Eye (tissue), 1 donor: ENCODE results near the gene HCN4.

ENCODE experiments used
- DNase-seq: peaks from one replicate; pipeline ENCODE4 v3.0.0-alpha.2; 2015

The HCN4 gene

DNA sequence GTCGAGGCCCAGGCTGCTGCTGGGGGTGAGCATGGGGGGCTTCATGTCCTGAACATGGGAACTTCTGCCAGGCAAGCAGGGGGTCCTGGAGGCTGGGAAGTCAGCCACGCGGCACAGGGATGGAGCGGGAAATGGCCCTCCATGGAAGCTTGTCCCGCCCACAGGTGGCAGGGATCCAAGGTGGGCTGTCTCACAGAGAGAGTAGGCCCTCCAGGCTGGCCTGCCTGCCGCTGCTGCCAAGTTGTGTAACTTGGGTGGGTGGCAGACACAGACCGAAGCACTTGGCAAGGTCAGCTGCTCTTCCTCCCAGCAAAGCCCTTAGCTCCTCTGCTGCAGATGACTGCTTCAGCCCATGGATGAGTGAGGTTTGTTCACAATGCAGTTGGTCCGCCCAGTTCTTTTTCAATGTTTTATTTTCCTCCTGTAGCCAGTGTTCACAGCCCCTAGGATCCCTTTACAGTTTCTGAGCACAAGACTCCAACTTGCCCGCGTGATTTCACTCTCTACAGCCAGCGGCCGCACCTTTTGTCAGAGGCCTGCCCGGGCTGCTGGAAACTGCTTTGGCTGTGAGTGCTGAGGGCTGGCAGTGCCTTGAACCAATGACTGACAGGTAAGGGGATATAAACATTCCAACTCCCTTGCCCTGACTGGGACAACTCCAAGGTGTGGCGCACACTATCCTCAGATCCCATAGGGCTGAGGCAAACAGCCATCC is 26.7 kb downstream of the HCN4 start:
- DNase-seq, result no peak

DNA sequence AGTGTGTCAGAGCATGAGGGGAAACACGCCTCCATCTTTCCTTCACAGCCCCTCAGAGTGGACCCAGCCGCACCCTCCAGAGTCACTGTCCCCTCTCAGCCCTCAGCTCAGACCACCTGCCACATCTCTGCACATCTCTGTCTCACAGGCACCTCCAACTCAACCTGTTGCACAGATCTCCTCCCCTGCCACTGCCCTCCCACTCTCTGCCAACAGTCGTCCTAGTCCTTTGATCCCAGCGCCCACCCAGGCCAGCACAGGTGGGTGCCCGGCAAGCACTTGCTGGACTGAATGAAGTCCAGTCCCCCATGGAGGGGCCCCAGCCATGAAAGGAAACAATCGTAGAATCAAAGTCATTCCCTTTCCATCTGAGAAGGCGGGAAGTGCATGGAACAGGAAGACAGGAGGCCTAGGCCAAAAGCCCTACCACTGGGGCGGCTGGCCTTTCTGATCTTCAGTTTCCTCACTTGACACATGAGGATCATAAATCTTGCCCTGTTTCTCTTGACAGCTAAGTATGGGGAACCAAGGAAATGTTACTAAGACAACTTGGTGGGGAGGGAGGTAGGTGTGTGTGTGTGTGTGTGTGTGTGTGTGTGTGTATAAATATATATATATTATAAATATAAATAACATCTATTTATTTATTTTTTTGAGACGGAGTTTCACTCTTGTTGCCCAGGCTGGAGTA is 28.1 kb downstream of the HCN4 start:
- no peak for DNase-seq

DNA sequence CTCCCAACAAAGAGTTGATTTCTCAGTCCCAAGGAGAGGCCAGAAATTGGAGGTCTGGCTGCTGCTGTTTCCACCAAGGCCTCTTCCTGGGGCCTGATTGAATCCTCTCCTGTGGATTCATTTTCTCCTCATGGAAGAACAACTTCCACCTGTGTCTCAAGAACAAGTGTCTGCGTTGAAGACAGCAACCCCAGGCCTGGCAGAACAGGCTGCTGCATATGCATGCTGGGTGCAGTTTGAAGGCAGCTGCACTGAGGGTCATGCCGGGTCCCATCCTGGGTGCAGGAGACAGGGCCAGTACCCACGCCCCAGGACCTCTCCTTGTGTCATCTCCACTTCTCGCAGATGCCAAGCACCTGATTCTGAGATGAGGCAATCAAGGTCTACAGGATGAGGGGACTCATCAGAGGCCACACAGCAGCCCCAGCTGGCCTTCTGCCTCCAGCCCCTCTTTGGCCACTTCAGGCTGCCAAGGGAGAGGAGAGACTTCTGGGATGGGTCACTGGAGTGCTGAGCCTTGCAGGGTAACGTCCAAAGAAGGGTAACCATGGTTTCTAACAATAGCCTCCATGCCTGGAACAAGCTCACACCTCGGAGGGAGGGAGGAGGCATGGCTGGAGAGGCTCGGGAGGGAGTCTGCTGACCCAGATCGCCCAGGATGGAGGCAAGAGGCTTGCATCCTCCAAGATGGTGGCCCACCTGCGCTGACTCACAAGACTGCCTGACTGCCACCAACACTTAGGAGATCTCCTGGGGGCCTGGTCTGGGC is 30.0 kb downstream of the HCN4 start:
- no peak for DNase-seq

DNA sequence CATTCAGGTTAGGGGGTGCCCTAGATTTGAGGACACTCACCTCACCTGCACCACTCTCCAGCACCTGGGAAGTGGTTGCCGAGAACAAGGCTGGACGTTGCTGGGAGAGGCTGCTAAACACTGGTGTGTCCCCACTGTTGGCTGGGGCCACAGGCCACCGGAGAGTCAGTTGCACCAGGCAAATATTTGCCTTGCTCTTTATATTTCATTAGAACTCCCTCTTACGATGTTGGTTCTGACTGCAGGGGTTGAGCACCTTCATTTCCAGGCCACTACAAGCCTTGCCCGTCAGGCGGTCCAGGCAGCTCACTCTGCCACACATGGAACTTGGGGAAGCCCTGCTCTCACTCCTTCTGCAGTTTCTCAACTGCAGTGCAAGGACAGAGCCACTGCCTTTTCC is 30.7 kb downstream of the HCN4 start:
- DNase-seq, result no peak

DNA sequence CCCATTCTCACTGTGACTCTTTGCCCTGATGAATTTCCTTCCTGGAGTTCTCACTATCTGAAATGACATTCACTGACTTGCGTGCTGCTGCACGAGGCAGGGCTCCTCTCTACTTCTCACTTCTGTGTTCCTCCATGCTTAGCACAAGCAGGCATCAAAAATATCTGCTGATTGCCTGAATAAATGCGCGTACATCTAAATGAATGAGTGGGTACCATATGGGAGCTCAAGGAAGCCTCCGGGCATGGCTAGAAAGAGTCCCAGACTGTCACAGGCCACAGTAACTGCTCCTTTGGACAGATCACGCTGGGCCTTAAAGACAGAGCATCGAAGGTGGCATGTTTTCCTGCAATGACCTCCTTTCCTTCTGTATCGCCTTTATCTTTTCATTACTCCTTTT is 31.6 kb downstream of the HCN4 start:
- DNase-seq, result no peak

DNA sequence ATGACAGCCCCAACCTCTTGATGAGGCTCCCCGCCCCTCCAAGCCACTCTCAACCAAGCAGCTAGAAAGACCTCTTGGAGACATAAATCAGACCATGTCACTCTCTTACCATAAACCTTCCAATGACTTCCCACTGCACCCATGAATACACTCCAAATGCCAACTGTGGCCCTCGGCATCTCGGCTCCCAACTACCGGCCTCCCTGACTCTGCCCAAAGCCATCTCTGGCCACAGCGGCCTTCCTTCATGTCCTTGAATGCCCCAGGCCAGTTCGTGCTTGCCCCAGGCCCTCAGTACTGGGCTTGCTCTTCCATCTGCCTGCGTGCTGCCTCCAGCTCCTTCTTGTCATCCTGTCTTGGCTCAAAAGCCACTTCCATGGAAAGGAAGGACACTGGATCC is 32.0 kb downstream of the HCN4 start:
- no peak for DNase-seq

DNA sequence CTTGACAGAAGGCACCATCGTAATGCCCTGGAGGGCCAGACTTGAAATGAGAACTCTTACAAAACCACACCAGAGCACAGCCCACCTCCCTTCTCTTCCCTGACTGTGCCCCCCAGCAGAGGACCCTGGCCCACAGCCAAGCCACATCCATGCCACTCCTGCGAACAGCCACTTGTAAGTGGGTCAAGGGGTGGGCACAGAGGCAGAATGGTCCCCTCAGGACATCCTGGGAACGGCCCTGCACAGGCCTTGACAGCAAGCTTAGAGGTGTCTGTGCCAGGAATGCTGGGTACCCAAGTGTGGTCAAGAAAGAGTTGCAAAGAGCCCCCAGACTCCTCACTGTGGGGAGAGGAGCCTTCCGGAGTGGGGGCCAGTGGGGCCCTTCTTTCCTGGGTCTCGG is 33.3 kb downstream of the HCN4 start:
- DNase-seq, result no peak

DNA sequence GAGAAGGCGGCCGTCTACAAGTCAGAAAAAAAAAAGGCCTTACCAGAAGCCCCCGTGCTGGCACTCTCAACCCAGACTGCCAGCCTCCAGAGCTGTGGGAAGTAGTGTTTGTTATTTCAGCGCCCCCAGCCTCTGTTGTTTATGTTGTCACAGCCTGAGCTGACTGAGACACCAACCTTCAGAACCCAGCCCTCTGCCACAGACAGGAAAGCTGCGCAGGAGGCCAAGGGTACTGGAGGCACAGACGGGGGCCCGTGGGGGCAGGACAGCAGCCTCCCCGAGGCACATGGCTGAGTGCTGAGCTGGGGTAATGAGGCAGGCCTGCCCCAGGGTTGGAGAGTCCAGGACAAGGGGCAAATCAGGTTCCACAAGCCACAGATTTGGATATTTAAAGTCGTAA is 33.7 kb downstream of the HCN4 start:
- no peak for DNase-seq

DNA sequence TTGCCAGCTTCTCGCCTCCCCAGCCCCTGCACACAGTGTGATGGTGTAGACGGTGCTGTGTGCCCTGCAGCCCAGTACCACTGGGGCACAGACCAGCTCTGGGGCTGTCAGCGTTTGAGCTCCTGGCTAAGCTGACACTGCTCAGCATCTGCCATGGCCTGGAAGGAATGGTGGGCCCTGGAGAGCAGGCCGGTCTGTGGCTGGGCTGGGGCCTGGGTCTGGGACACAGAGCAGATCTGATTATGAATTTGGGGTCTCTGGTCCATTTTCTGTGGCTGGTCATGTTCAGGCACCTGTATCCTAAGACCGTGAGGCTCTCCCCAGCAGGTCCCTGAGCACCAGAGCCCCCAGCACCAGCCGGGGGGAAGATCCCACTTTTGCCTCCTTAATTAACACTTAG is 34.7 kb downstream of the HCN4 start:
- no peak for DNase-seq

DNA sequence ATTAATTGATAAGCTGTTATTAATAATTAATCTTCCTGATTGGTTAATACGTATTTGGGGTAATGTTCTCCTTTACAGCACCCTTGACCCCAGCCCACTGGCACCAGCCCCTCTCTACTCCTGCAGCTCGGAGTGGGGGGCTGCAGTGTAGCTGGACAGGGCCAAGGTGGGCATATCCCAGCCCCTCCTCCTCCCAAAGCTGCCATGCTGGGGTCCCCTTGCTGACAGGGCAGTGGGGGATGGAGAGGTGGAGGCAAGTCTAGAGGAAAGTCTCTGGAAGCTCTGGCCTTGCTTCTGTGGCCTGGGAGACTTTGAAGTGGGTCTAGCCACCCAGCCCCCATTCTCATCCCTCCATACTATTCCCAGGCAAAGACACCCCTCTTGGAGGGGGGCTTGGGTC is 35.8 kb downstream of the HCN4 start:
- no peak for DNase-seq

DNA sequence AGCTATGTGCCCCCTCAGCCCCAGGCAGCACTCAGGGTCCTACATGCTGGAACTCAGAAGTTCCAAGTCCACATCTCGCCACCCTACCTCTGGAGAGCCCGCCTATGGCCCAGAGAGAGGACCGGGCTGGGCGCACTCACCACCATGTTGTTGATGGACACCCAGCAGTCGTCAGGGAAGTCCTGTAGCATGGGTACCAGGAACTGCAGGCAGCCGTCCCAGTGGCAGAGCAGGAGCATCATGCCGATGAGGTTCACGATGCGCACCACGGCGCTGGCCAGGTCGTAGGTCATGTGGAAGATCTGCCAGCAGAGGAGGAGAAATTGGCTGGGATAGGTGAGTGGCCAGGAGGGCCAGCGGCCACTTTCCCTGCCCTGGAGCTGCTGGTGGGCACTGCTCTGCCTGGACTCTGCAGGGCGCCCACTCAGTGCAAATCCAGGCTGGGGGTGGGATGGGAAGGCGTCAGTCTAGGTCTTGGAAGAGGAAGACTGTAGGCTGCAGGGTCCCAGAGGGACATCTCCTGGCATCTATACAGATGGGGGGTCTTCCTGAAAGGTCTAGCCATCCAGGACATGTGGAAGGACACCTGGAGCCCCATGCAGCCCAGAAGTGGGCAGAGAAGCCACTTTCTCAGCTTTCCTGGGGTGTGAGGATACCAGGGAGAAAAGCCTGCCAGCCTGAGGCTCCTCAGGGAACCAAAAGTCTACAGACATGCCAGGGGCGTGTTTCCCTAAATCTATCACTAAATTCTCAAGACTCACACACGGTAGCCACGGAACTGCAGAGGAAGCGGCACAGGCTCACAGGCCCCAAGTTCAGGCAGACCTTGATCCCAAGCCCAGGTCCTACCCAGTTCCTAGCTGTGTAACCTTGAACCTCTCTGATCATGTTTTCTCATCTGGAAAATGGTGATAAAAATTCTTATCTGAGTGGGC is 36.5 kb downstream of the HCN4 start:
- peak; percentile 14 for DNase-seq

DNA sequence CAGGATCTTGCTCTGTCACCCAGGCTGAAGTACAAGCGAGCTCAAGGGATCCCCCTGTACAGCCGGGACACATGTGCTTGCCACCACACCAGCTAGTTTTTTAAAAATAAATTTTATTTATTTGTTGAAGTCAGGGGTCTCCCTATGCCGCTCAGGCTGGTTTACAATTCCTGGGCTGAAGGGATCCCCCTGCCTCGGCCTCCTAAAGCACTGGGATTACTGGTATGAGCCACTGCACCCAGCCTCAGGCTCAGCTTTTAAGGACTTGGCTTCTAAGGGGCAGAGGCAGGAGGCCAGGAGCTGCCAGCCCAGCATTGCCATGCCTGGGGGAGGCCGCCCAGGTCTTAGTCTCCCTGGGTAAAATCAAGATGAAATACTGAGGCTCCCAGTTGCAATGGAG is 37.3 kb downstream of the HCN4 start:
- DNase-seq, result no peak

DNA sequence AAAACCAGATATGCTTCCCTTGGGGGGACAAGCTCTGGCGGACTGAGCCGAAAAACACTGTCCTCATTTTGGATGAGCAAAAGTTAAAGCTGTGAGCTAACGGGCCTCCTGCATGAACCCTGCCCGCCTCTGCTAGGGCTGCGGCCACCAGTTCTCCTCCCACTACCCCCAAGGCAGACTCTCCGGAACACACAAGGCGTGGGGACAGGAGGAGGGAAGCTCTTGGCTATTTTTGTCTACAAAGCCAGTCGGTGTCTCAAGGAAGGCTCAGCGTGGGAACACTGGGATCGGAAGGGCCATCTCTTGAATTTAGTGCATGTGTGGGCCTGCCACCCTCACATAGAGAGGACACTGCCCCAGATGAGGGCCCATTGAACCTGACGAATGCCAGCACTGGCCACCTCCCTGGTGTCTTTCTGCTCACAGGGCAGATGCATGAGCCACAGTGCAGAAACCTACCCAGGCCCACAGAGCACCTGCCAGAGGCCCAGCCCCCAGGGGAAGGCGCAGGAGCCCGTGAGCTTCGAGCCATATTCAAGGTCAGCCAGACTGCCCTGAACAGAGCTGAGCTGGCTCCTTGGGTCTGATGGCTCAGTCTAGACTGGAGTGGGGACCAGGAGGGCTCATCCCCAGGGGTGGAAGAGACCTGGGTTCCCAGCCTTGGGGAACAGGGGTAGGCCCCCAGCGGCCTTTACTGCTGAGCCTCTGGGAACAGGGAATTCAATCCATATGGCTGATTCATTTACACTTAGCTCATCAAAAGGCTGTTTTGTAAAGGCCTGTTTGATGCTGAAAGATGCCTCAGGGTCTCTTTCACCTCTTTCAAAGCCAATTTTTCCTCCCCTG is 38.3 kb downstream of the HCN4 start:
- peak; percentile 10 for DNase-seq

DNA sequence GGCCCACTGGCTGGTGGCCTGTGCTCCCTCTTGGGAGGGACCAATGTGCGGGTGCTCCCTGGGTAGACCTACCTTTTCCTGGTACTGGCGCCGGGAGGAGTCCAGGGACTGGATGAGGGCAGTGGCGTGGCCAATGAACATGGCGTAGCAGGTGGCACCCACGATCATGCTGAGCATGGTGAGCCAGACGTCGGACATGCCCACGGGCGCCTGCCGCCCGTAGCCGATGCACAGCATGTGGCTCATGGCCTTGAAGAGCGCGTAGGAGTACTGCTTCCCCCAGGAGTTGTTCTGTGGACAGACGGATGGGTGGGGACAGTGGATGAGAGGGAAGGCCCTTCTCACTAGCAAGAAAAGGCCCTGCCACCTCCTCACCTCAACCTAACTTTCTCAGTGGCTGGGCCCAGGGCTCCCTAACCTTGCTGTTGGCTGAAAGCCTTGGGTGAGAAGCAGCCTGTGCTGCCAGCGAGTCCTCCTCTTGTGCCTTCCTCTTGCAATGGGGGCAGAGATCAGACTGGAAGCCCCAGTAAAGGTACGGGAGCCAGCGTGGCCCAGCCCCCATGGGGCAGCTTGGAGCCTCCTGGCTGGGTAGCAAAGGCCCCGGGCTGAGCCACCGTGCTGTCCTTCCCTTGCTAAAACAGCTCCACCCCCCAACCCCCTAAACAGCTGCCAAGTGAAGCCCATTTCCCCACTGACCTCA is 39.1 kb downstream of the HCN4 start:
- DNase-seq, result no peak

DNA sequence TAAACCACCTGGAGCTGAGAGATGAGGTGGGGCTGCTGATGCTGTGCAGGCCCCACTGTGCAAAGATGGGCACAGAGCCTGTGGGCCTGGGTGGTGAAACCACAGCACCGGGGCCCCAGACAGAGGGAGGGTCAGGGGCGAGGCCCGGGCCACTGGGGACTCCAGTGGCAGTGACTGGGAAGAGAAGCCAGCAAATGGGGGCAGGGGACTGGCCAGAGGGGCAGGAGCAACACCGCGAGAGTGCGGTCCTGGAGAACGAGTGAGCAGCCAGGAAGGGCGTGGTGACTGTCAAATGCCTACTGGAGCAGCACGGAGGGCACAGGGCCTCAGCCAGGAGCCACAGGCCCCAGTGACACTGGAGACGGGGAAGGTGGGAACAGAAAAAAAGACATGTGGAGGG is 39.8 kb downstream of the HCN4 start:
- no peak for DNase-seq

DNA sequence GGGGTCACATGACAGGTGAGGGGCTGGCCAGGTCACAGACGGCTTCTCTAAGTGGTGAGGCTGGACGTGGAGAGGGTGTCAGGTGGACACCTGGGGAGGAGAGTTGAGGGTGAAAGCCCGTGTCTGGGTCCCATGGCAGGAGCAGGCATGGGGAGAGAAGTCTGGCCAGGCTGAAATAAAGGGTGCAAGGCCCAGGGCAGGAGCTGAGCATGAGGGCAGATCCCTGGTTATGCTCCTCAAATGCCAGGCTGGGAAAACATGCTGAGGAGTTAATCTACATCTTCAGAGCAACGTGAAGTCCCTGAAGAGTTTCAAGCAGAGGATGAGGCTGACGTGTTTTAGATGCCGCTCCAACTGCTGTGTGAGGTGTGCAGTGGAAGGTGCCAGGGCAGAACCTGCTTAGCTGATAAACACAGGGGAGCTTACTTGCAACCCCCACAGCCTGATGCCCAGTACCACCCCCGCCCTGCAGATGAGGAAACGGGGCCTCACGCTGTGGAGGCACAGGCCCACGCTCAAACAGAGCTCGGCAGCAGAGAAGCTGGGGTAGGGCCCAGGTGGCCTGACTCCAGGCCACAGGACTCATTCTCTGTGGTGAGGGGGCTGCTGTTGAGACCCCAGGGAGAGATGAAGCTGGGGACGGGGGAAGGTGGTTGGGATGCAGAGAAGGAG is 40.5 kb downstream of the HCN4 start:
- DNase-seq, result no peak

DNA sequence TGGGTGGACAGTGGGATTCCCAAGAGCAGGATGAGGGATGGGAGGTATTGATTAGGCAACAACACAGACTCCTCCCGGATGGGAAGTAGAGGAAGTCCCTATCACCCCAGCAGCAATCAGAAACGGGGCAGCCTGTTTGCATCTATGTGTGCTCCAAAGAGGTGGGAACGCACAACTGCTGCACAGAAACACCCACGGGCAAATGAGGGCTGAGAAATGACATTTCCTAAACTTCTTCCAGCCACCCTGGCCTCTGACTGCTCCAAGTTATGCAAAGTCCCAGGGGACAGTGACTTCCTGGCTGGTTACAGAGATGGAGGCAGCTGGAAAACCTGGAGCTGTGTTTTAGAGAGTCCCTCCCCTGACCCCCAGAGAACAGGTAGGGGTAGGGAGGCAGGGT is 42.6 kb downstream of the HCN4 start:
- no peak for DNase-seq

DNA sequence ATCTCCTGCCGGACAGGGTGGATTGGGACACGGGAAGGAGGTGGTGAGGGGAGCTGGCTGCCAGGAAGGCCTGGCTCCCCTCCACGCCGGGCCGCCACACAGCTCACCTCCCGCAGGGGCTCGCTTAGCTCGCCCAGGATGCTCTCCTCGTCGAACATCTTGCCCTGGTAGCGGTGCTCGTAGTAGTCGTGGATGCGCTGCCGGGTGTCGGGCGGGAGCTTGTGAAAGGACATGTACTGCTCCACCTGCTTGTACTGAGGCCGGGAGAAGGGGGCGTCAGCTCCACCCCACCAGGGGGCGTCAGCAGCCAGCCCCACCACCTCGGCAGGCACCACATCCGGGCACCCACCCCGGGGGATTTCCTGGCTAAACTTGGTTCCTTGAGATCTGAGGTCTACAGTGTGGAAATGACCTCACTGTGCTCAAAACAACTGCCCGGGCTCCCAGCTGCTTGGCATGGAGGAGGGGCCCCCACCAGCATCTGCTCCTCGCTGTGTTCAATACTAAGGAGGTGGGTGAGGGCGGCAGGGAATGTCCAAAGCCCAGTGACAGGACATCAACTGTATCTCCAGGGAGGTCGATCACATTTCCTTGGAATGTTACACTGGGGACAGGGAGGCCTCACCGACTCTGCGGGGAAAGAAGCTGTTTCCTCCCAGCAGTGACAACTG is 43.4 kb downstream of the HCN4 start:
- no peak for DNase-seq

DNA sequence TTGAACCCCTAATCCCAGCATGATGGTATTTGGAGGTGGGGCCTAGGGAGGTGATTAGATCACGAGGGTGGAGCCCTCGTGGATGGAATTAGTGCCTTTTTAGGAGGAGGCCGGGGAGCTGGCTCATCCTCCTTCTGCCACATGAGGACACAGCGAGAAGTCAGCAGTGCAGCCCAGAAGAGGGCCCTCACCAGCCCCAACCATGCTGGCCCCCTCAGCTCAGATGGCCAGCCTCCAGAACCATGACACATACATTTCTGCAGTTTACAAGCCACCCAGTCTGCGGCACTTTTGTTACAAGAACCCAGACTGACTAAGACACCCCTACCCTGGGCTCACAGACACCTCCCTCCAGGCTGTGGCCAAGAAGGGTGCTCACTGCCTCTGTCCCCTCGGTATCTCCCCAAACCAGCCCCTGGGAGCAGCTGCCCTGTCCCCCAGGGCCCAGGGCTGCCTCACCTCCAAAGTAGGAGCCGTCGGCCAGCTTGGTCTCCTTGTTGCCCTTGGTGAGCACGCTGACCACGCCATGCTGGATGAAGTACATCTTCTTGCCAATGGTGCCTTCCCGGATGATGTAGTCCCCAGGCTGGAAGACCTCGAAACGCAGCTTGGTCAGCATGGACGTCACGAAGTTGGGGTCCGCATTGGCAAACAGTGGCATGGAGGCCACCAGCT is 44.1 kb downstream of the HCN4 start:
- no peak for DNase-seq

DNA sequence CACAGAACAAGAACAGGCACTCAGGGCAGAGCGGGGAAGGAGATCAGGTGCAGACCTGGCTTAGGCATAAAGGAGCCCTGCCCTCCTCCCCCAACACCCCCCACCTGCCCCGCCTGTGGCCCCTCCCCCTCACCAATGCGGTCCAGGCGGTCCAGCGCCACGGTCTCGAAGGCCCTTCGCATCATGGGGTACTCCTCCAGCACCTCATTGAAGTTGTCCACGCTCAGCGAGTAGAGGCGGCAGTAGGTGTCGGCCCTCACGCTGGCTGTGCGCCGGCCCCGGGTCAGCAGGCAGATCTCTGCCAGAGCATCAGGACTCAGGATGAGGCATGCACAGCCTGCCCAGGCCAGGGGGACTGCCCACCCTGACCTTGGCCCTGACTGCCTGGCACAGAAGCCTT is 44.8 kb downstream of the HCN4 start:
- no peak for DNase-seq
